HG02884 (cell line): ENCODE data around the gene RSPH3.

Source experiments
- ATAC-seq: cut with Tn5 transposase; IDR thresholded peaks from one replicate; pipeline ENCODE4 v1.9.1; 2021; ENCODE audit warnings: mild to moderate bottlenecking, moderate library complexity; ENCODE audit not compliant: unreplicated experiment

Gene RSPH3

DNA sequence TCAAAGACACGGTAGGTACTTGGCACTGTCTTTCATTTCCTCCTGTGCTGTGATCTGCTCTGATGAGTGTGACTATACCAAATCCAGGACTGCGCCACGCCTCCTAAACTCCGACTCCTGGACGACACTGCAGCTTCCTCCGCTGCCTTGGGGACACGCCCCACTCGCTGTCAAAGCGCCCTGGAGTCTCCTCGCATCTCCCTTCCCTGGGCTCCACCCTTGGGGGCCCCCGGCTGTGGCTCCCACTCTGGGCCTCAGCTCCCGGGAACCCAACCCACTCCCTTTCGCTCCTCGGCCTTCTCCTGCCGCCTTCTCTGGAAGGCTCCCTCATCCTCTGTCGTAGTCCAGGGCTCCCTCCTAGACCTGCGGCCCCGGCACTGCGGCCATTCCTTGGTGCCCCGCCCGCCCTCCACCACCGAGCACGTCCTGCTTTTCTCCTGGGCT, 61.2 kb downstream of the RSPH3 start:
- ATAC-seq: no peak

DNA sequence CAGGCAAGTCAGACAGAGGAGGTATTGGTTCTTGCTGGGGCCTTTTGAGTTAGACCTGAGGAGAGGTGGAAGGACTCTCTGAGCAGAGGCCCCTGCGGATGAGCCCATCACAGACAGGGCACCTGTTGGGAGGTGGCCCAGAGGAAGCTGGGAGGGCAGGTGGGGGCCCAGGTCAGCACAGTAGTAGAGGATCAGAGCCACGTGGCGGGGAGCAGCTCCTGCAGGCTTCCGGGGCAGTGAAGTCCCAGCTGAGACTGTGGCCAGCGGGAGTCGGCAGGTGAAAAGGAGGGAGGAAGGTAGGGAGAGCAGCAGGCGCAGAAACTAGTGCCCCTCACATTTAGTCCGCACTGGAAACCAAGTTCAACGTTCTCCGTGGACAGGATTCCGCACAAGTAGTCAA, 61.8 kb downstream of the RSPH3 start:
- no peak for ATAC-seq

DNA sequence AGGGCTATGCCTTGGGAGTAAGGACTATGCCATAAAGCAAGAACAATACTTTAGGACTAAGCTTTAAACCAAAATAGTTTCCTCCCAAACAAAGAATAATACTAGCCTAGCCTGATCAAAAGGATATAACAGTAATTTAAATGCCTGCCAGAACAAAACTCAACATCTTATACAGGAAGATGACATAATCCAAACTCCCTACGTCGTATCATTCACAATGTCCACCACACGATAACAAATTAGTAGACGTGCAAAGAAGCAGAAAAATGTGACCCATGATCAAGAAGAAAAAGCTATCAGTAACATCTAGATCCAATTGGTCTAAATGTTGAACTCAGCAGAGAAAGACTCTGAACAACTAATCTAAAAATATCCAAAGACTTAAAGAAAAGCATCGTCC, 65.8 kb downstream of the RSPH3 start:
- no peak for ATAC-seq

DNA sequence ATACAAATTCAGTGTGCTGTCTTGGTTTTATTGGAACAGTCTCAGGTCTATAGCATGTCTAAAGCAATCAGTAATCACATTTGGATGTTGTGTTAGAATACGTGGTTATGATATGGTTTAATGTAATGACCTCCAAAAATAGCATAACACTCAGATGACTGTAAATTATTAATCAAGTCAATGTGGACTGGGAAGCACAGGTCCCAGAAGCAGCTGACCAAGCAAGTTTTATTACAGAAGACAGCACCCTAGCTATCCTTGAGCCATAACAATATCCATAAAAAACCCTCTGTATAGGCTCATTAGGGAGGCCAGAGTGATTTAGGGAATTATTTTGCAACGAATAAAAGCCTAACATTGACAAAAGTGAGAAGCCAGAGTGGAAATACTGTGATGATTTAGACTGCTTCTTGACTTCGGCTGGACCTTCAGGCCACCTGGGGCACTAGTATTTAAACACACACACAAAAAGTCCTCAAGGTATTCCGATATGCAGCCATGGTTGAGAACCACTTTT, 66.9 kb downstream of the RSPH3 start:
- ATAC-seq: no peak

DNA sequence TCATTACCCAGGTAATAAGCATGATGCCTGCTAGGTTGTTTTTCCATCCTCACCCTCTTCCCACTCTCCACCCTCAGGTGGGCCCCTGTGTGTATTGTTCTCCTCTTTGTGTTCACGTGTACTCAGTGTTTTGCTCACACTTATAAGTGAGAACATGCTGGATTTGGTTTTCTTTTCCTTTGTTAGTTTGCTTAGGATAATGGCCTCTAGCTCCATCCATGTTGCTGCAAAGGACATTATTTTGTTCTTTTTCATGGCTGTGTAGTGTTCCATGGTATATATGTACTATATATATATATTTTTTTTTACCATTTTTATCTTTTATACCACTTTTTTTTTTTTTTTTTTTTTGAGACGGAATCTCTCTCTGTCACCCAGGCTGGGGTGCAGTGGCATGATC, 71.9 kb downstream of the RSPH3 start:
- no peak for ATAC-seq

DNA sequence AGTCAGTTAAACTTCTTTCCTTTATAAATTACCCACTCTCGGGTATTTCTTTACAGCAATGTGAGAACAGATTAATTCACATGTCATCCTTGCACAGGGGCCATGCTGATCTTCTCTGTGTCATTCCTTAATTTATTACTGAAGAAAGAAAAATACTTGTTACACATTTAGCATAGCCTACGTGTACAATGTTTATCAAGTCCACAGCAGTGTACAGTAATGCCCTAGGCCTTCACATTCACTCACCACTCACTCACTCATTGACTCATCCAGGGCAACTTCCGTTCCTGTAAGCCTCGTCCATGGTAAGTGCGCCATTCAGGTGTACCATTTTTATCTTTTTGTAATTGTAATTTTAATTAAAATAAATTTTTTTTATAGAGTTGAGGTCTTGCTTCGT, 73.6 kb downstream of the RSPH3 start:
- ATAC-seq: no peak

DNA sequence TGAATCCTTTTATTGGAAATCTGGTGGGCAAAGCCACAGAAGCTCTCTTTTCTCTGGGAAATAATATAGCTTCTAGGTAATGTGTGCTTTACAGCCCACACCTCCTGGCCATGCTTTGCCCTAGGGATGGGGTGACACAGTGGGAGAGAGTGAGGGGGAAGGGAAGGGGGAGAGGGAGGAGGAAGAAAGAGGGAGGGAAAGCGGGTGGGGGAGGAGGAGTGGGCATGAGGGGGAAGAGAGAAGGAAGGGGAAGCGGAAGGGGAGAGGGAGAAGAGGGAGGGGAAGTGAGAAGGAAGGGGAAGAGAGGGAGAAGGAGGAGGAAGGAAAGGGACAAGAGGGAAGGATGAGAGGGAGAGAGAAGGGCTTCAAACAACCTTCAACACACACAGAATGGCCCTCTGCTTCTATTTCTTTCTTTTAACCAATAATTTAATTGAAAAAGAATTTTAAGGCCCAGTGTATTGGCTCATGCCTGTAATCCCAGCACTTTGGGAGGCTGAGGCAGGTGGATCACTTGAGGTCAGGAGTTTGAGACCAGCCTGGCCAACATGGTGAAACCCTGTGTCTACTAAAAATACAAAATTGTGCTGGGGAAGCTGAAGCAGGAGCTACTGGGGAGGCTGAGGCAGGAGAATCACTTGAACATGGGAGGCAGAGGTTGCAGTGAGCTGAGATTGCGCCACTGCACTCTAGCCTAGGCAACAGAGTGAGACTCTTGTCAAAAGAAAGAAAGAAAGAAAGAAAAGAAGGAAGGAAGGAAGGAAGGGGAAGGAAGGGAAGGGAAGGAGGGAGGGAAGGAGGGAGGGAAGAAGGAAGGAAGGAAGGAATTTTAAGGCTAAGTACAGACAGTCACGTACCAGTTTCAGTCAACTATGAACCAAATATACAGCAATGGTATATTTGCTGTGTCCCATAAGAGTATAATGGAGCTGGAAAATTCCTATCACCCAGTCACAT, 75.2 kb downstream of the RSPH3 start:
- ATAC-seq: no peak

DNA sequence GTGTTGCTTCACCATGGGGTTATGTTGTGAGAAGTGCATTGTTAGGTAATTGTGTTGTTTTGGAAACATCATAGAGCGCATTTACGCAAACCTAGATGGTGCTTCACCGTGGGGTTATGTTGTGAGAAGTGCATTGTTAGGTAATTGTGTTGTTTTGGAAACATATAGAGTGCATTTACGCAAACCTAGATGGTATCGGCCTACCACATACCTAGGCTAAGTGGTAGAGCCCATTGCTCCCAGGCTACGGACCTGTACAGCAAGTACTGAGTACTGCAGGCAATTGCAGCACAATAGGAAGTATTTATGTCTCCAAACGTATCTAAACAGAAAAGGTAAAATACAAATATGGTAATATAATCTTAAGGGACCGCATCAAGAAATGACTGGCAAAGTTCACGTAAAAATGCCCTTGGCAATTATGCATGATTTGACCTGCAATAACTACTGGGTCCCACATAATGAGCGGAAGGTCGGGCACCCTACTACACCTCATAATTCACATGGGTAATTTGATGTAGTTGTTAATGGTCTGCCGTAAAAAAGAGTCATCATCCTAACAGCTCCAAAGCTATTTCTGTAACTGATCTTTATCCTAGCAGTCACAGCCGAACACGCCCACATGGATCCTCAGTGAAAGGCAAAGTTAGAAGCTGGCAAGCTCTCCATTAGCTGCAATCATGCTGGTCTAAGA, 76.0 kb downstream of the RSPH3 start:
- ATAC-seq: no peak
